Measurements from ENCODE around the gene OMA1.

The OMA1 gene

DNA sequence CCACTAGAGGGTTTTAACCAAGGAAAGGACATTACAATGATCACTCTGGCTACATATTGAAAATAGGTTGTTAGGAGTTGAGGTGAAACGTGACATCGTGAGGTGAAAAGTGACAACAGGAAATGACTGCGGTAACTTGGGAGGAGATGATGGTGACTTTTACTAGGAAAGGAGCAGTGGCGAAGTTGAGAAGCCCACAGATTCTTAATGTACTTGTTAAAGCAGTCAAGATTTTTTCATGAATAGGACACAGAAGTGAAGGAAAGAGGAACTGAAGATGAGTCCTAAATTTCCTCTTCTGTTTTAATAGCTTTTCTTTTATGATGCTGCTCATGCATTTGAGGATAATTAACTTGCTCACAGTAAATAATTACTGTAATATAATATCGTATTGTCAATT lies 59.5 kb downstream of the OMA1 start:
- in situ Hi-C loops (cut with HindIII; ENCODE audit: low pct_unique_long_range_greater_than_20kb, low sequenced_read_pairs), result no loop called here
- DNase-seq (ENCODE audit: low read depth in 1 of 2, low spot score in 1 of 2), result no peak
- TF ChIP-seq JUND (IDR thresholded peaks at IDR 0.05; ENCODE audit: low read depth), result no peak

- no peak for DNase-seq (ENCODE audit: low read depth in 1 of 2, low spot score in 1 of 2)
- in situ Hi-C loops (cut with HindIII; ENCODE audit: low pct_unique_long_range_greater_than_20kb, low sequenced_read_pairs), result no loop called here
Observed at GRCh38 chr1:58481962-58482361, 64.6 kb downstream of the OMA1 start.

GRCh38 chr1:58480191-58480590 lies 66.3 kb downstream of the OMA1 start:
- in situ Hi-C loops (cut with HindIII; ENCODE audit: low pct_unique_long_range_greater_than_20kb, low sequenced_read_pairs), result no loop called here
- TF ChIP-seq JUND (IDR thresholded peaks at IDR 0.05; ENCODE audit: low read depth), result no peak
- DNase-seq (ENCODE audit: low read depth in 1 of 2, low spot score in 1 of 2), result no peak

More at GRCh38 chr1:58481962-58482361, 64.6 kb downstream of the OMA1 start:
- TF ChIP-seq JUND (IDR thresholded peaks at IDR 0.05; ENCODE audit: low read depth), result no peak

DNA sequence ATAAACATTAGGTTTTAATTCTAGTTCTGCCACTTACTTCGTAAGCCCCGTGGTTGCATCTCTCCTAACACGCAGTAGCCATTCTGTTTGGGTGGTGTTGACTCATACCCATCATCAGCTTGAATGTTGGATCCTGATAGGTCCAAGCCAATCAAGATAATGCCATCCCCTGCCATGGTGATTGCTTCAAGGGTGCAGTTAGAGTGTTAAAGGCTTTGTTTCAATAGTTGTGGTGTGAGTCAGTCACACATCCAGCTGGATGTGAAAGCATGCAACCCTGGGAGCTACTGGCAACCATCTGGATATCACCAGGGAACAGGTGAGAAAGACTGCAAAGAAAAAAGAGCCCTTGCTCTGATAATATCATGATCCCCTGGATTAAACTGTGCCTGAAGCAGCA lies 69.1 kb downstream of the OMA1 start:
- no peak for TF ChIP-seq JUND (IDR thresholded peaks at IDR 0.05; ENCODE audit: low read depth)
- DNase-seq (ENCODE audit: low read depth in 1 of 2, low spot score in 1 of 2), result no peak
- in situ Hi-C loops (cut with HindIII; ENCODE audit: low pct_unique_long_range_greater_than_20kb, low sequenced_read_pairs), result no loop called here

- no peak for DNase-seq (ENCODE audit: low read depth in 1 of 2, low spot score in 1 of 2)
- TF ChIP-seq JUND (IDR thresholded peaks at IDR 0.05; ENCODE audit: low read depth), result no peak
- in situ Hi-C loops (cut with HindIII; ENCODE audit: low pct_unique_long_range_greater_than_20kb, low sequenced_read_pairs), result no loop called here
Observed at GRCh38 chr1:58476179-58476578, 70.3 kb downstream of the OMA1 start.

GRCh38 chr1:58469476-58469875 lies 77.0 kb downstream of the OMA1 start:
- TF ChIP-seq JUND (IDR thresholded peaks at IDR 0.05; ENCODE audit: low read depth), result no peak
- DNase-seq (ENCODE audit: low read depth in 1 of 2, low spot score in 1 of 2), result no peak
- in situ Hi-C loops (cut with HindIII; ENCODE audit: low pct_unique_long_range_greater_than_20kb, low sequenced_read_pairs), result no loop called here

DNA sequence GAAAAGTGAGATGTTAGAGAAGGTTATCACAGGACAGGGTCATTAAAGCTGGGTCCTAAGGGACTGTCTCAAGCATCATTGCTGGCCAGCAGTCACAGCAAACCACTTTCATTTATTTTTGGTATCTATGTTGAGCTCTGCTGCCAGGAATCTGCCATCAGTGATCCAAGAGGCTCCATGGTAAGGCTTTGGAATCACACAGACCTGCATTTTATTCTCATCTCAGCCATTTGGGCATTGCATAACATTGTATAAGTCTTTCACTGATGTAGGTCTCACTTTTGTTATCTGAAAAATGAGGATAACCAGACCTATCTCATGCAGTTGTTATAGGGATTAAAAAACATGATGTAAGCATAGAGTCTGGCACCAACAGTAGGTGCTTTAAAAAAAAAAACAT lies 77.5 kb downstream of the OMA1 start:
- no peak for DNase-seq (ENCODE audit: low read depth in 1 of 2, low spot score in 1 of 2)
- in situ Hi-C loops (cut with HindIII; ENCODE audit: low pct_unique_long_range_greater_than_20kb, low sequenced_read_pairs), result no loop called here
- TF ChIP-seq JUND (IDR thresholded peaks at IDR 0.05; ENCODE audit: low read depth), result no peak

- no peak for DNase-seq (ENCODE audit: low read depth in 1 of 2, low spot score in 1 of 2)
- in situ Hi-C loops (cut with HindIII; ENCODE audit: low pct_unique_long_range_greater_than_20kb, low sequenced_read_pairs), result no loop called here
- no peak for TF ChIP-seq JUND (IDR thresholded peaks at IDR 0.05; ENCODE audit: low read depth)
Observed at GRCh38 chr1:58468612-58469011, 77.9 kb downstream of the OMA1 start.

- no peak for TF ChIP-seq JUND (IDR thresholded peaks at IDR 0.05; ENCODE audit: low read depth)
- DNase-seq (ENCODE audit: low read depth in 1 of 2, low spot score in 1 of 2), result no peak
- in situ Hi-C loops (cut with HindIII; ENCODE audit: low pct_unique_long_range_greater_than_20kb, low sequenced_read_pairs), result no loop called here
Observed at GRCh38 chr1:58466630-58467241, 79.8 kb downstream of the OMA1 start.

- DNase-seq (ENCODE audit: low read depth in 1 of 2, low spot score in 1 of 2), result no peak
- in situ Hi-C loops (cut with HindIII; ENCODE audit: low pct_unique_long_range_greater_than_20kb, low sequenced_read_pairs), result no loop called here
- no peak for TF ChIP-seq JUND (IDR thresholded peaks at IDR 0.05; ENCODE audit: low read depth)
Observed at GRCh38 chr1:58465825-58466629, 80.5 kb downstream of the OMA1 start.

GRCh38 chr1:58465176-58465575 lies 81.3 kb downstream of the OMA1 start:
- no peak for TF ChIP-seq JUND (IDR thresholded peaks at IDR 0.05; ENCODE audit: low read depth)
- DNase-seq (ENCODE audit: low read depth in 1 of 2, low spot score in 1 of 2), result no peak
- in situ Hi-C loops (cut with HindIII; ENCODE audit: low pct_unique_long_range_greater_than_20kb, low sequenced_read_pairs), result no loop called here

DNA sequence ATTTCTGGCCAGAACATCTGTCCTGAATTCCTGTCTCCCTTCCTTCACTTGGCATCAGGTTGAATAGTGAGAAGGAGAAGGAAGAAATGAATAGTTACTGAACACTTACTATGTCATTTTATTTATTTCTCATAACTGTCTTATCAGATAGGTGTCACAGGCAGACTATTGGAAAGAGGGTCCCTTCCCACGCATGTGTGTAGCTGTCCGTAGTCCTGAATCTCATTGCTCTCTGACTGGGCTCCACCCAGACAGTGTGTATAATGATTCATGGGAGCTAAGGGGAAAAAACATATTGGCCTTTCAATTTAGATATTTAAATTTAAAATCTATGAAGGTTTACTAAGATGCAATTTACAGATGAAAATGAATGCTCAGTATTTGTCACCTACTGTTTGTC lies 86.1 kb downstream of the OMA1 start:
- in situ Hi-C loops (cut with HindIII; ENCODE audit: low pct_unique_long_range_greater_than_20kb, low sequenced_read_pairs), result no loop called here
- no peak for TF ChIP-seq JUND (IDR thresholded peaks at IDR 0.05; ENCODE audit: low read depth)

GRCh38 chr1:58459911-58460310 lies 86.6 kb downstream of the OMA1 start:
- TF ChIP-seq JUND (IDR thresholded peaks at IDR 0.05; ENCODE audit: low read depth), result no peak
- in situ Hi-C loops (cut with HindIII; ENCODE audit: low pct_unique_long_range_greater_than_20kb, low sequenced_read_pairs), result no loop called here
- DNase-seq (ENCODE audit: low read depth in 1 of 2, low spot score in 1 of 2), result no peak

More for the DNA sequence above, 86.1 kb downstream of the OMA1 start:
- peak in 1 of 2 experiments; percentile 25 for DNase-seq (ENCODE audit: low read depth in 1 of 2, low spot score in 1 of 2)

Measured in T47D (cell line).